Endothelial cell of umbilical vein (primary cell): ENCODE measurements around the gene ATP2C2. TPM values are rescaled to one million over a fixed set of nuclear protein-coding genes. Genes with fewer than 3 reads are reported as not detected.

Experiments used
- BruUV-seq: library from RNA; stranded (reverse); fragments of 400-500 nt; replicated peaks from 2 replicates; lab custom pipeline; 2021; lab: Mats Ljungman, UMichigan
- CTCF ChIA-PET: fragments of 300-600, 350-600 bp; sonication (Branson Sonifier 250); formaldehyde crosslinking; loops from one replicate; lab custom pipeline; 2021; ENCODE audit warnings: antibody characterized with exemption, inconsistent platforms; lab: Charles Lee
- POLR2A ChIA-PET: fragments of 300-600, 350-600 bp; sonication (Branson Sonifier 250); formaldehyde crosslinking; loops from one replicate; lab custom pipeline; 2021; ENCODE audit warnings: antibody characterized with exemption, inconsistent platforms; lab: Charles Lee
- DNase-seq: peaks from one replicate; pipeline ENCODE4 v3.0.0-alpha.2; 2011; ENCODE audit warnings: low read depth, low spot score
- FAIRE-seq: peaks from 2 replicates; lab custom pipeline; 2011; peaks lifted over from hg19 to GRCh38; lab: Jason Lieb, UNC
- H2AFZ ChIP-seq: 2 replicates; pipeline ENCODE4 v1.6.0; 2012; ENCODE audit warnings: low read depth, low read length, control low read depth, inconsistent platforms
- H3K27ac ChIP-seq: 2 replicates; pipeline ENCODE4 v1.5.1; 2011; ENCODE audit warnings: low read depth, mild to moderate bottlenecking, control low read depth, low read length, moderate library complexity; ENCODE audit not compliant: insufficient read depth
- H3K27me3 ChIP-seq, 2 experiments: 2 replicates each; pipeline versions ENCODE4 v1.6.0 to v1.6.1; 2011; ENCODE audit warnings: low read length in 2 of 2, mixed read lengths in 1 of 2; ENCODE audit not compliant: control insufficient read depth in 2 of 2, insufficient read depth in 2 of 2
- H3K36me3 ChIP-seq, 2 experiments: 2 replicates in 1 of 2; 3 replicates in 1 of 2; pipeline ENCODE4 v1.5.1; 2011; ENCODE audit warnings: low read length in 2 of 2, mild to moderate bottlenecking in 1 of 2, moderate library complexity in 1 of 2; ENCODE audit not compliant: control insufficient read depth in 2 of 2, insufficient read depth in 2 of 2; ENCODE audit errors: extremely low read depth in 1 of 2
- H3K4me1 ChIP-seq: 3 replicates; pipeline ENCODE4 v1.5.1; 2011; ENCODE audit warnings: mild to moderate bottlenecking, low read length; ENCODE audit not compliant: control insufficient read depth, insufficient read depth; ENCODE audit errors: extremely low read depth
- H3K4me2 ChIP-seq: 2 replicates; pipeline ENCODE4 v1.6.1; 2011; ENCODE audit warnings: low read length, control low read depth, mixed read lengths; ENCODE audit not compliant: insufficient read depth
- H3K4me3 ChIP-seq, 3 experiments: fragments of 200-600 bp in 1 of 3; sonication (generic), shearing (Covaris generic) in 1 of 3; replicated peaks in 1 of 3; 2 replicates each; pipeline ENCODE4 v1.5.1; 2011 to 2016; ENCODE audit warnings: control low read depth in 3 of 3, low read length in 3 of 3, mild to moderate bottlenecking in 2 of 3, inconsistent platforms in 1 of 3, low read depth in 1 of 3, moderate library complexity in 1 of 3; ENCODE audit not compliant: insufficient read depth in 1 of 3
- H3K79me2 ChIP-seq: 2 replicates; pipeline ENCODE4 v1.6.0; 2012; ENCODE audit warnings: low read length, inconsistent platforms; ENCODE audit not compliant: control insufficient read depth, insufficient read depth
- H3K9ac ChIP-seq: replicated peaks from 2 replicates; pipeline ENCODE3; 2011; ENCODE audit warnings: low read length, control low read depth; ENCODE audit not compliant: insufficient read depth; ENCODE audit errors: extremely low read depth
- H3K9me1 ChIP-seq: replicated peaks from 3 replicates; pipeline ENCODE4 v1.6.0; 2011; ENCODE audit warnings: mild to moderate bottlenecking, low read length; ENCODE audit not compliant: control insufficient read depth, insufficient read depth; ENCODE audit errors: extremely low read depth
- H3K9me3 ChIP-seq: replicated peaks from 2 replicates; pipeline ENCODE4 v1.5.1; 2012; ENCODE audit warnings: low read length, inconsistent platforms; ENCODE audit not compliant: control insufficient read depth, insufficient read depth
- H4K20me1 ChIP-seq: replicated peaks from 2 replicates; pipeline ENCODE3; 2011; ENCODE audit warnings: mild to moderate bottlenecking, low read length; ENCODE audit not compliant: control insufficient read depth, insufficient read depth; ENCODE audit errors: extremely low read depth
- EZH2 ChIP-seq: IDR thresholded peaks from 2 replicates; pipeline ENCODE4 v1.6.1; 2012; ENCODE audit warnings: borderline replicate concordance, low read depth, mild to moderate bottlenecking, moderate library complexity, low read length, inconsistent platforms; ENCODE audit not compliant: severe bottlenecking
- FOS ChIP-seq: IDR thresholded peaks from 2 replicates; pipeline ENCODE4 v1.6.1; 2011; ENCODE audit warnings: mild to moderate bottlenecking, low read length, moderate library complexity, borderline replicate concordance; ENCODE audit not compliant: insufficient read depth
- JUN ChIP-seq: IDR thresholded peaks from 2 replicates; pipeline ENCODE4 v1.6.1; 2011; ENCODE audit warnings: borderline replicate concordance, low read depth; ENCODE audit not compliant: insufficient read length, insufficient read depth
- MYC ChIP-seq: IDR thresholded peaks from one replicate; pipeline ENCODE4 v1.6.1; 2011; ENCODE audit warnings: mild to moderate bottlenecking, low read depth, low read length
- POLR2A ChIP-seq: IDR thresholded peaks from 2 replicates; pipeline ENCODE4 v1.6.1; 2012; ENCODE audit warnings: low read depth, mild to moderate bottlenecking, control low read depth, low read length
- dilution Hi-C: fragments of 300-500 bp; cut with MboI; formaldehyde crosslinking; loops from one replicate; pipeline ENCODE4 v1.15.0; 2019; ENCODE audit warnings: low sequenced_read_pairs; ENCODE audit not compliant: extremely low pct_ligation_motif_present
- intact Hi-C: fragments of 100-400 bp; cut with micrococcal nuclease; formaldehyde crosslinking; loops from one replicate; pipeline ENCODE4 v1.10.0; 2022
- polyA plus RNA-seq, 4 experiments: library from polyadenylated mRNA; depleted of rRNA in 3 of 4; stranded (reverse) in 3 of 4; unstranded in 1 of 4; fragments of >200 nt; gene quantifications; 2 replicates each; pipeline versions ENCODE4 v1.2.1 to v1.2.3, GENCODE V29; 2011 to 2012; ENCODE audit warnings: missing spikeins in 1 of 4
- total RNA-seq: library from RNA; stranded (reverse); gene quantifications from 2 replicates; pipeline ENCODE4 v1.2.3, GENCODE V29; 2021
- TF ChIP-seq, protein P1 (sequence below), 2 donors: IDR thresholded peaks; 1 replicate in 1 of 2; 2 replicates in 1 of 2; pipeline ENCODE4 v1.5.1; 2011; ENCODE audit warnings: low read length in 2 of 2, mild to moderate bottlenecking in 2 of 2, moderate library complexity in 2 of 2, control low read depth in 1 of 2, inconsistent platforms in 1 of 2, low read depth in 1 of 2; ENCODE audit not compliant: insufficient read depth in 1 of 2; ENCODE audit errors: extremely low read depth in 1 of 2
- TF ChIP-seq, protein P2 (sequence below): IDR thresholded peaks from 2 replicates; pipeline ENCODE4 v1.6.1; 2011; ENCODE audit not compliant: insufficient read depth, insufficient read length

The ATP2C2 gene
- total and polyA plus RNA-seq, 2 donors (not counting 3 experiments of a cell fraction or from before 2014, with no cell fraction given) = not detected

GRCh38 chr16:84451781-84452180 is 83.4 kb downstream of the ATP2C2 start:
- dilution Hi-C loops = no loop called here

DNA sequence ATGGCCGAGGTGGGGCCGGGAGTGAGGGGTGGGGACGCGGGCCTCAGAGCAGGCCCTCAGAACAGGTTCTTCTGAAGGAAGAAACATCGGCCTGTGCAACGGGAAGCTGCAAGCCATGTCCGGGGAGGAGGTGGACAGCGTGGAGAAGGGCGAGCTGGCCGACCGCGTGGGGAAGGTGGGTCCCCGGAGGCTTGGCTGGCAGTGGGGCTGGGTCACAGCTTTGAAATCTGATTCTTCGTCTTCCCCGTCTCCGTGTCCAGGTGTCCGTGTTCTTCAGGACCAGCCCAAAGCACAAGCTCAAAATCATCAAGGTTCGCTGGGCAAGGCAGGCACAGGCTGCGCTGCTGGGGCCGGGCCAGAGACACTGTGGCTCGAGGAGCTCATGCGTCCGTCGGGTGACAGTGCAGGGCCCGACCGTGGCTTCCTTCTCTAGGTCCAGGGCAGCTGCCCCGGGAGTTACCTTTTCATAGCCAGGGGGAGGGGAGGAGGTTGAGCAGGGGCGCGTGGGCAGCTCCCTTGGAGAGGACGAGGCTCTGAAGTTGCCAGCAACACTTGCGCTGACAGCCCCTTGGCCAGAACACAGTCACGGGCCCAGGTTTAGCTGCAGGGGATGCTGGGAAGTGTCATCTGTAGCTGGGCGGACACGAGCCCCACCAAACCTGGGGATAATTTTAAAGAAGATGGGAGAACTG is 84.9 kb downstream of the ATP2C2 start:
- Histone ChIP-seq H3K79me2 (no peaks in the 10 kb centered on the region), H3K27ac (no peak overlapping the region), H2AFZ (no peak overlapping the region), H4K20me1 (no peaks in the 10 kb centered on the region), H3K4me3 (no peak overlapping the region), H3K9me3 (no peaks in the 10 kb centered on the region), H3K27me3 (no peaks in the 10 kb centered on the region), H3K4me1 (no peaks in the 10 kb centered on the region), H3K4me2 (no peak overlapping the region), H3K36me3 (no peaks in the 10 kb centered on the region), H3K9me1 (no peaks in the 10 kb centered on the region), H3K9ac (no peak overlapping the region)
- intact Hi-C loops = no loop called here
- no peak for TF ChIP-seq MYC
- TF ChIP-seq JUN = no peak
- no peak for TF ChIP-seq EZH2
- TF ChIP-seq, protein P1, sequence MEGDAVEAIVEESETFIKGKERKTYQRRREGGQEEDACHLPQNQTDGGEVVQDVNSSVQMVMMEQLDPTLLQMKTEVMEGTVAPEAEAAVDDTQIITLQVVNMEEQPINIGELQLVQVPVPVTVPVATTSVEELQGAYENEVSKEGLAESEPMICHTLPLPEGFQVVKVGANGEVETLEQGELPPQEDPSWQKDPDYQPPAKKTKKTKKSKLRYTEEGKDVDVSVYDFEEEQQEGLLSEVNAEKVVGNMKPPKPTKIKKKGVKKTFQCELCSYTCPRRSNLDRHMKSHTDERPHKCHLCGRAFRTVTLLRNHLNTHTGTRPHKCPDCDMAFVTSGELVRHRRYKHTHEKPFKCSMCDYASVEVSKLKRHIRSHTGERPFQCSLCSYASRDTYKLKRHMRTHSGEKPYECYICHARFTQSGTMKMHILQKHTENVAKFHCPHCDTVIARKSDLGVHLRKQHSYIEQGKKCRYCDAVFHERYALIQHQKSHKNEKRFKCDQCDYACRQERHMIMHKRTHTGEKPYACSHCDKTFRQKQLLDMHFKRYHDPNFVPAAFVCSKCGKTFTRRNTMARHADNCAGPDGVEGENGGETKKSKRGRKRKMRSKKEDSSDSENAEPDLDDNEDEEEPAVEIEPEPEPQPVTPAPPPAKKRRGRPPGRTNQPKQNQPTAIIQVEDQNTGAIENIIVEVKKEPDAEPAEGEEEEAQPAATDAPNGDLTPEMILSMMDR (IDR thresholded peaks at IDR 0.05; ENCODE audit: extremely low read depth in 1 of 2, insufficient read depth in 1 of 2, low read depth in 1 of 2, low read length in 2 of 2) = no peak
- no peak for TF ChIP-seq POLR2A
- no peak for DNase-seq
- no TSS peak for BruUV-seq
- ChIA-PET POLR2A (no interaction called here), CTCF (interaction anchor here (1.0 kb wide), 1 partner anchor 176 kb away, joined by 3 read pairs; no protein-coding TSS in a partner anchor)
- dilution Hi-C loops = no loop called here
- FAIRE-seq = no peak

More at GRCh38 chr16:84451781-84452180, 83.4 kb downstream of the ATP2C2 start:
- ChIA-PET CTCF (no interaction called here), POLR2A (no interaction called here)
- Histone ChIP-seq H2AFZ (no peak overlapping the region), H3K9ac (no peak overlapping the region), H4K20me1 (no peaks in the 10 kb centered on the region), H3K36me3 (no peaks in the 10 kb centered on the region), H3K4me3 (no peak overlapping the region), H3K4me2 (no peak overlapping the region), H3K9me1 (no peaks in the 10 kb centered on the region), H3K27ac (no peak overlapping the region), H3K4me1 (no peaks in the 10 kb centered on the region), H3K9me3 (no peaks in the 10 kb centered on the region), H3K27me3 (no peaks in the 10 kb centered on the region), H3K79me2 (no peaks in the 10 kb centered on the region)
- intact Hi-C loops = no loop called here
- no peak for TF ChIP-seq JUN
- TF ChIP-seq, protein P2, sequence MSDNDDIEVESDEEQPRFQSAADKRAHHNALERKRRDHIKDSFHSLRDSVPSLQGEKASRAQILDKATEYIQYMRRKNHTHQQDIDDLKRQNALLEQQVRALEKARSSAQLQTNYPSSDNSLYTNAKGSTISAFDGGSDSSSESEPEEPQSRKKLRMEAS = no peak
- no peak for TF ChIP-seq FOS
- no peak for TF ChIP-seq EZH2
- TF ChIP-seq MYC = no peak
- no peak for TF ChIP-seq POLR2A
- FAIRE-seq = no peak
- no peak for DNase-seq
- no TSS peak for BruUV-seq
